ENCODE measurements around the gene NDUFS8.

DNA sequence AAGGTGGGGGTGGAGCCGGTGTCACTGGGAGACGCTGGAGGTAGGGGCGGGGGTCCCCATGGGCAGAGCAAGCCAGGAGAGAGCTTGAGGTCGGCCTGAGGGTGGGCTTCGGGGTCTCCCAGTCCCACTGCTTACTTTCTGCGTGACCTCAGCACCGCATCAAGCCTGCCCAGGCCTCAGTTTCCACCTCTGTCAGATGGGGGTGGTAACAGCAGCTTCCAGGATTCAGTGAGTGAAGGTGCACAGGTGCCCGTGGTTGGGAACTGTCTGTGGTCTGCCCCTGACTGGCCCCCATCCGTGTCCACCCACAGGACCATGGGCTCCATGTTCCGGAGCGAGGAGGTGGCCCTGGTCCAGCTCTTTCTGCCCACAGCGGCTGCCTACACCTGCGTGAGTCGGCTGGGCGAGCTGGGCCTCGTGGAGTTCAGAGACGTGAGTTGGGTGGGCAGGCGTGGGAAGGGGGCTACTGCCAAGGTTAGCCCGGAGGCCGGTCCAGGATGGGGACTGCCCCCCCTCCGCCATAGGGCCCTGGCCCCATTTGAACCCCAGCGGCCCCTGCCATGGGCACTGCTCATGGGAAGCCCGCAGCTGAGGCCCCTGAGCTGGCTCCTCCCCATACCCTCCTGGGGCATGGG, 10.6 kb downstream of the NDUFS8 start:
- TF ChIP-seq CTCF (IDR thresholded peaks at IDR 0.05; ENCODE audit: low read depth, low read length, poor library complexity, severe bottlenecking) (no peak), EZH2phosphoT487 (IDR thresholded peaks at IDR 0.05; ENCODE audit: borderline replicate concordance, low read length) (no peak)

Measured in DOHH2 (cell line).